ENCODE results near the gene PPP1CC.

DNA sequence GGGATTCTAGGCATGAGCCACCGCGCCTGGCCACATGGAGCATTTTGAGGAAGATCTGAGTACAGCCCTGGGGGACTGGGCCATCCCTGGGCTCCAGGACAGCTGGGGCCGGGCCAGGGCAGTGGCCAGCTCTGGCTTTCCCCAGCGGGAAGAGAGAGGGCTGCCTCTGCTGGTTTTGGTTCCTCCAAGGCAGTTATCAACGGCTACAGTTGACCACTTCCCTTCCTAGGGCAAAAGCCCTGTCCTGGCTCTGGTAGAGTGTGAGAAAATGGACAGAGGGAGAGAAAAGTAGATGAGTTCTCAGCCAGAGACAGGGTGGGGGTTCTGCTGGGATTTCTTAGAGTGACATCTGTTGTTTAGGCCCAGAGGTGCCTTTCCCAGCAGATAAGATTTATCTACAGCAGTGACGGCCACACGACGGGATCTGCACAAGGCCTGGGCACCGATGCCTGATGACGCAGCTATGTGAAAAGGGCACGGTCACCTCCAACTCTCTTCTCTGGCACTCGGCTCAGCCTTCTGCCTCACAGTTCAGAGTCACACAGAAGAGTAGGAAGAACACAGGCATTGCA, 48.3 kb downstream of the PPP1CC start:
- TF ChIP-seq, protein P1, sequence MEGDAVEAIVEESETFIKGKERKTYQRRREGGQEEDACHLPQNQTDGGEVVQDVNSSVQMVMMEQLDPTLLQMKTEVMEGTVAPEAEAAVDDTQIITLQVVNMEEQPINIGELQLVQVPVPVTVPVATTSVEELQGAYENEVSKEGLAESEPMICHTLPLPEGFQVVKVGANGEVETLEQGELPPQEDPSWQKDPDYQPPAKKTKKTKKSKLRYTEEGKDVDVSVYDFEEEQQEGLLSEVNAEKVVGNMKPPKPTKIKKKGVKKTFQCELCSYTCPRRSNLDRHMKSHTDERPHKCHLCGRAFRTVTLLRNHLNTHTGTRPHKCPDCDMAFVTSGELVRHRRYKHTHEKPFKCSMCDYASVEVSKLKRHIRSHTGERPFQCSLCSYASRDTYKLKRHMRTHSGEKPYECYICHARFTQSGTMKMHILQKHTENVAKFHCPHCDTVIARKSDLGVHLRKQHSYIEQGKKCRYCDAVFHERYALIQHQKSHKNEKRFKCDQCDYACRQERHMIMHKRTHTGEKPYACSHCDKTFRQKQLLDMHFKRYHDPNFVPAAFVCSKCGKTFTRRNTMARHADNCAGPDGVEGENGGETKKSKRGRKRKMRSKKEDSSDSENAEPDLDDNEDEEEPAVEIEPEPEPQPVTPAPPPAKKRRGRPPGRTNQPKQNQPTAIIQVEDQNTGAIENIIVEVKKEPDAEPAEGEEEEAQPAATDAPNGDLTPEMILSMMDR (conservative IDR thresholded peaks at IDR 0.05; ENCODE audit: low read length) = no peak
- no peak for TF ChIP-seq EZH2phosphoT487 (IDR thresholded peaks at IDR 0.05; ENCODE audit: borderline replicate concordance)
